SK-N-SH (cell line): ENCODE results near the gene TADA3. TPM values are rescaled to one million over a fixed set of nuclear protein-coding genes. Genes with fewer than 3 reads are reported as not detected.

ENCODE experiments used
- CTCF ChIA-PET: fragments of 300-600, 350-600 bp; formaldehyde crosslinking; extraction: SDS; loops from one replicate; lab custom pipeline; 2021; lab: Yijun Ruan, JAX
- POLR2A ChIA-PET: fragments of 350-600 bp; sonication (Branson Sonifier 250); formaldehyde crosslinking; extraction: SDS; loops from one replicate; lab custom pipeline; 2020; ENCODE audit warnings: antibody characterized with exemption, inconsistent platforms; lab: Yijun Ruan, JAX
- DNase-seq: peaks from one replicate; pipeline ENCODE4 v3.0.0; 2012
- H2AFZ ChIP-seq: fragments of 200-600 bp; sonication (generic); 2 replicates; pipeline ENCODE4 v1.8.1; 2016; ENCODE audit warnings: antibody characterized with exemption, mild to moderate bottlenecking, low read depth
- H3F3A ChIP-seq: fragments of 200-600 bp; sonication (generic); replicated peaks from 2 replicates; pipeline ENCODE3; 2016; ENCODE audit warnings: antibody characterized with exemption, mild to moderate bottlenecking; ENCODE audit not compliant: insufficient read depth
- H3K27ac ChIP-seq, 2 experiments: fragments of 200-500 bp in 1 of 2; fragments of 200-600 bp in 1 of 2; sonication (Bioruptor generic) in 1 of 2; sonication (generic), shearing (Covaris generic) in 1 of 2; 2 replicates each; pipeline versions ENCODE4 v1.5.1 to v1.6.1; 2014 to 2016; ENCODE audit warnings: low read depth in 2 of 2, inconsistent platforms in 1 of 2, low read length in 1 of 2, mild to moderate bottlenecking in 1 of 2, mixed read lengths in 1 of 2
- H3K27me3 ChIP-seq: fragments of 200-600 bp; sonication (generic), shearing (Covaris generic); 2 replicates; pipeline ENCODE4 v1.6.1; 2016; ENCODE audit warnings: mixed run types; ENCODE audit not compliant: insufficient read depth
- H3K36me3 ChIP-seq, 2 experiments: fragments of 200-500 bp in 1 of 2; fragments of 200-600 bp in 1 of 2; sonication (Bioruptor generic) in 1 of 2; sonication (generic) in 1 of 2; replicated peaks in 1 of 2; 2 replicates each; pipeline versions ENCODE3 to v1.5.1; 2014 to 2016; ENCODE audit warnings: low read length in 1 of 2, mild to moderate bottlenecking in 1 of 2; ENCODE audit not compliant: insufficient read depth in 2 of 2, control insufficient read depth in 1 of 2
- H3K4me1 ChIP-seq, 2 experiments: fragments of 200-500 bp in 1 of 2; fragments of 200-600 bp in 1 of 2; sonication (Bioruptor generic) in 1 of 2; sonication (generic), shearing (Covaris generic) in 1 of 2; 2 replicates each; pipeline versions ENCODE4 v1.5.1 to v1.6.1; 2014 to 2016; ENCODE audit warnings: low read depth in 1 of 2, low read length in 1 of 2, mixed run types in 1 of 2; ENCODE audit not compliant: insufficient read depth in 2 of 2, control insufficient read depth in 1 of 2
- H3K4me2 ChIP-seq: fragments of 200-600 bp; sonication (generic), shearing (Covaris generic); 2 replicates; pipeline ENCODE4 v1.6.1; 2017; ENCODE audit warnings: mixed run types
- H3K4me3 ChIP-seq, 2 experiments: fragments of 200-500 bp in 1 of 2; fragments of 200-600 bp in 1 of 2; sonication (Bioruptor generic) in 1 of 2; sonication (generic), shearing (Covaris generic) in 1 of 2; 2 replicates each; pipeline versions ENCODE4 v1.5.1 to v1.8.1; 2014 to 2016; ENCODE audit warnings: low read depth in 2 of 2, inconsistent platforms in 1 of 2, low read length in 1 of 2, mild to moderate bottlenecking in 1 of 2, mixed read lengths in 1 of 2, moderate library complexity in 1 of 2
- H3K79me2 ChIP-seq: fragments of 200-600 bp; sonication (generic); 2 replicates; pipeline ENCODE4 v1.8.1; 2017; ENCODE audit warnings: mild to moderate bottlenecking; ENCODE audit not compliant: insufficient read depth
- H3K9ac ChIP-seq: fragments of 200-600 bp; sonication (generic); 2 replicates; pipeline ENCODE4 v1.6.1; 2017; ENCODE audit warnings: mixed run types
- H3K9me2 ChIP-seq: fragments of 200-600 bp; sonication (generic); 2 replicates; pipeline ENCODE4 v1.6.1; 2017; ENCODE audit warnings: mixed run types
- H3K9me3 ChIP-seq: fragments of 200-600 bp; sonication (generic); 2 replicates; pipeline ENCODE4 v1.6.1; 2017; ENCODE audit warnings: mixed run types, mild to moderate bottlenecking, moderate library complexity
- H4K20me1 ChIP-seq: fragments of 200-600 bp; sonication (generic); 2 replicates; pipeline ENCODE4 v1.6.1; 2017; ENCODE audit warnings: mild to moderate bottlenecking, mixed run types; ENCODE audit not compliant: insufficient read depth
- CHD2 ChIP-seq: fragments of 150-350 bp; IDR thresholded peaks from 2 replicates; pipeline ENCODE4 v1.6.1; 2018; ENCODE audit warnings: low read length; ENCODE audit not compliant: partially characterized antibody
- CTCF ChIP-seq: fragments of 200-600 bp; sonication (generic); IDR thresholded peaks from 2 replicates; pipeline ENCODE4 v1.6.1; 2017; ENCODE audit warnings: antibody characterized with exemption, mild to moderate bottlenecking, moderate library complexity
- EP300 ChIP-seq, 2 experiments: IDR thresholded peaks; 2 replicates each; pipeline versions ENCODE4 v1.4.0 to v1.6.1; 2012; ENCODE audit warnings: borderline replicate concordance in 1 of 2, low read depth in 1 of 2, low read length in 1 of 2
- FOSL2 ChIP-seq: IDR thresholded peaks from 2 replicates; pipeline ENCODE4 v1.4.0; 2012; ENCODE audit warnings: low read depth, mild to moderate bottlenecking, moderate library complexity, borderline replicate concordance
- FOXJ3 ChIP-seq: sonication (generic); formaldehyde crosslinking; IDR thresholded peaks from 2 replicates; pipeline ENCODE4 v1.5.1; 2020; ENCODE audit warnings: mild to moderate bottlenecking, missing genetic modification reagents
- FOXM1 ChIP-seq: IDR thresholded peaks from 2 replicates; pipeline ENCODE4 v1.4.0; 2012; ENCODE audit warnings: low read depth, mild to moderate bottlenecking
- IRF3 ChIP-seq: fragments of 150-350 bp; IDR thresholded peaks from 2 replicates; pipeline ENCODE4 v1.6.1; 2016; ENCODE audit warnings: mild to moderate bottlenecking, low read depth, low read length
- MAX ChIP-seq: IDR thresholded peaks from 2 replicates; pipeline ENCODE4 v1.4.0; 2012; ENCODE audit warnings: low read depth
- MEF2A ChIP-seq: IDR thresholded peaks from 2 replicates; pipeline ENCODE4 v1.4.0; 2012; ENCODE audit warnings: low read depth, borderline replicate concordance
- MXI1 ChIP-seq: IDR thresholded peaks from 2 replicates; pipeline ENCODE4 v1.6.1; 2012; ENCODE audit warnings: mild to moderate bottlenecking, low read depth, low read length, improper control_type of control experiment
- NFIC ChIP-seq: IDR thresholded peaks from 2 replicates; pipeline ENCODE4 v1.4.0; 2012; ENCODE audit warnings: borderline replicate concordance
- NRF1 ChIP-seq: IDR thresholded peaks from 2 replicates; pipeline ENCODE4 v1.6.1; 2012; ENCODE audit warnings: low read depth, mild to moderate bottlenecking, low read length
- POLR2AphosphoS5 ChIP-seq: IDR thresholded peaks from 2 replicates; pipeline ENCODE4 v1.6.1; 2012; ENCODE audit warnings: low read depth, low read length
- RFX5 ChIP-seq: IDR thresholded peaks from 2 replicates; pipeline ENCODE4 v1.6.1; 2012; ENCODE audit warnings: mild to moderate bottlenecking, improper control_type of control experiment, low read length
- RXRA ChIP-seq: IDR thresholded peaks from 2 replicates; pipeline ENCODE4 v1.4.0; 2012; ENCODE audit warnings: low read depth, mild to moderate bottlenecking, borderline replicate concordance
- SIN3A ChIP-seq: IDR thresholded peaks from 2 replicates; pipeline ENCODE4 v1.6.1; 2012; ENCODE audit warnings: low read depth, mild to moderate bottlenecking, low read length, moderate library complexity, borderline replicate concordance
- SMC3 ChIP-seq: IDR thresholded peaks from 2 replicates; pipeline ENCODE4 v1.6.1; 2012; ENCODE audit warnings: low read depth, low read length, improper control_type of control experiment
- TCF12 ChIP-seq: IDR thresholded peaks from 2 replicates; pipeline ENCODE4 v1.4.0; 2012
- USF2 ChIP-seq: fragments of 150-350 bp; IDR thresholded peaks from 2 replicates; pipeline ENCODE4 v1.6.1; 2017; ENCODE audit warnings: antibody characterized with exemption, low read length, low read depth, borderline replicate concordance
- YY1 ChIP-seq: IDR thresholded peaks from 2 replicates; pipeline ENCODE4 v1.4.0; 2012; ENCODE audit warnings: low read depth, mild to moderate bottlenecking
- WGBS: methylation state at CpG from one replicate; pipeline ENCODE4 v1.1.6; 2017; ENCODE audit warnings: low lambda C conversion rate; 5-methylcytosine and 5-hydroxymethylcytosine counted together
- polyA plus RNA-seq, 3 experiments: library from polyadenylated mRNA; depleted of rRNA; stranded (reverse); fragments of >200 nt; gene quantifications; 2 replicates each; pipeline ENCODE4 v1.2.3, GENCODE V29; 2012

Gene TADA3
- polyA plus RNA-seq, 1 of the 3 experiments (the other 2 are of a cell fraction) = 102 TPM

- Histone ChIP-seq H3K9me3 (no peaks in the 10 kb centered on the region), H3K4me2 (no peak overlapping the region), H3K4me1 (no peaks in the 10 kb centered on the region), H3K27me3 (no peaks in the 10 kb centered on the region), H3K79me2 (no peaks in the 10 kb centered on the region), H3F3A (no peaks in the 10 kb centered on the region), H3K9ac (no peak overlapping the region), H2AFZ (no peak overlapping the region), H3K36me3 (peaks cover 11 to 22% of the 10 kb centered on the region in 2 experiments), H3K9me2 (no peaks in the 10 kb centered on the region), H4K20me1 (no peaks in the 10 kb centered on the region), H3K4me3 (no peak overlapping the region), H3K27ac (no peak overlapping the region)
- POLR2A ChIA-PET = no interaction called here
- TF ChIP-seq POLR2AphosphoS5 (no peak), SIN3A (no peak), FOSL2 (no peak), IRF3 (no peak), NFIC (no peak), USF2 (no peak), MXI1 (no peak), RFX5 (no peak), CTCF (no peak), YY1 (no peak), CHD2 (no peak), RXRA (no peak), EP300 (IDR thresholded peaks at IDR 0.05; ENCODE audit: borderline replicate concordance in 1 of 2, low read depth in 1 of 2, low read length in 1 of 2) (no peak), FOXM1 (no peak), NRF1 (no peak), SMC3 (no peak), MEF2A (no peak), FOXJ3 (no peak), TCF12 (no peak), MAX (no peak)
- WGBS = 100% methylated on average over 1 of the region's 9 CpGs
- no peak for DNase-seq
- CTCF ChIA-PET = no interaction called here
Observed at GRCh38 chr3:9833078-9833477, 40.8 kb upstream of the TADA3 start.
